ENCODE measurements around the gene ACTMAP.

- TF ChIP-seq ARNTL (CRISPR knock-in tag; IDR thresholded peaks at IDR 0.05; ENCODE audit: borderline replicate concordance, low read depth), result no peak
- no peak for TF ChIP-seq PPARA (CRISPR knock-in tag; IDR thresholded peaks at IDR 0.05; ENCODE audit: borderline replicate concordance)
- TF ChIP-seq CSRNP3 (CRISPR knock-in tag; IDR thresholded peaks at IDR 0.05), result no peak
- no peak for TF ChIP-seq ZNF565 (CRISPR knock-in tag; conservative IDR thresholded peaks at IDR 0.05; ENCODE audit: low read depth)
- TF ChIP-seq, protein P1, sequence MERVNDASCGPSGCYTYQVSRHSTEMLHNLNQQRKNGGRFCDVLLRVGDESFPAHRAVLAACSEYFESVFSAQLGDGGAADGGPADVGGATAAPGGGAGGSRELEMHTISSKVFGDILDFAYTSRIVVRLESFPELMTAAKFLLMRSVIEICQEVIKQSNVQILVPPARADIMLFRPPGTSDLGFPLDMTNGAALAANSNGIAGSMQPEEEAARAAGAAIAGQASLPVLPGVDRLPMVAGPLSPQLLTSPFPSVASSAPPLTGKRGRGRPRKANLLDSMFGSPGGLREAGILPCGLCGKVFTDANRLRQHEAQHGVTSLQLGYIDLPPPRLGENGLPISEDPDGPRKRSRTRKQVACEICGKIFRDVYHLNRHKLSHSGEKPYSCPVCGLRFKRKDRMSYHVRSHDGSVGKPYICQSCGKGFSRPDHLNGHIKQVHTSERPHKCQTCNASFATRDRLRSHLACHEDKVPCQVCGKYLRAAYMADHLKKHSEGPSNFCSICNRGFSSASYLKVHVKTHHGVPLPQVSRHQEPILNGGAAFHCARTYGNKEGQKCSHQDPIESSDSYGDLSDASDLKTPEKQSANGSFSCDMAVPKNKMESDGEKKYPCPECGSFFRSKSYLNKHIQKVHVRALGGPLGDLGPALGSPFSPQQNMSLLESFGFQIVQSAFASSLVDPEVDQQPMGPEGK (CRISPR knock-in tag; IDR thresholded peaks at IDR 0.05; ENCODE audit: borderline replicate concordance), result no peak
- TF ChIP-seq ZNF8 (CRISPR knock-in tag; IDR thresholded peaks at IDR 0.05), result no peak
- no peak for TF ChIP-seq TSHZ2 (CRISPR knock-in tag; IDR thresholded peaks at IDR 0.05)
- TF ChIP-seq TOX (CRISPR knock-in tag; IDR thresholded peaks at IDR 0.05; ENCODE audit: borderline replicate concordance), result no peak
These were observed 47.8 kb upstream of the ACTMAP start for GRCh38 chr19:40797963-40798682.

All from SK-N-SH treated with all-trans-retinoic acid at 6 μM for 48 hours (cell line).